A549 (cell line): ENCODE results near the gene KRTAP9-9.

ENCODE experiments used
- CHD2 ChIP-seq: fragments of 150-350 bp; IDR thresholded peaks from 2 replicates; pipeline ENCODE4 v1.6.1; 2014; ENCODE audit warnings: low read length; ENCODE audit not compliant: partially characterized antibody
- CTCF ChIP-seq: fragments of >200 bp; sonication (Bioruptor Twin); formaldehyde crosslinking; IDR thresholded peaks from 3 replicates; pipeline ENCODE4 v1.5.1; 2016
- EP300 ChIP-seq, 2 experiments: fragments of >200 bp; sonication (Bioruptor Twin); formaldehyde crosslinking; IDR thresholded peaks; 2 replicates in 1 of 2; 3 replicates in 1 of 2; pipeline ENCODE4 v1.6.1; 2016 to 2017
- HDAC2 ChIP-seq: fragments of 200-600 bp; sonication (generic); IDR thresholded peaks from 2 replicates; pipeline ENCODE4 v1.6.1; 2016
- KDM5A ChIP-seq: fragments of 200-600 bp; sonication (generic); IDR thresholded peaks from 2 replicates; pipeline ENCODE4 v1.6.1; 2016; ENCODE audit warnings: antibody characterized with exemption, mild to moderate bottlenecking
- MAX ChIP-seq: IDR thresholded peaks from 2 replicates; pipeline ENCODE4 v1.6.1; 2012
- POLR2A ChIP-seq: IDR thresholded peaks from 2 replicates; pipeline ENCODE4 v1.6.1; 2012; ENCODE audit warnings: mild to moderate bottlenecking, low read length
- RAD21 ChIP-seq, 2 experiments: fragments of >200 bp in 1 of 2; sonication (Bioruptor Twin) in 1 of 2; formaldehyde crosslinking in 1 of 2; IDR thresholded peaks in 1 of 2; conservative IDR thresholded peaks in 1 of 2; 2 replicates in 1 of 2; 3 replicates in 1 of 2; pipeline ENCODE4 v1.6.1; 2012 to 2018; ENCODE audit warnings: inconsistent platforms in 1 of 2
- REST ChIP-seq: fragments of 200-600 bp; sonication (generic); IDR thresholded peaks from 2 replicates; pipeline ENCODE4 v1.6.1; 2016; ENCODE audit warnings: antibody characterized with exemption, mild to moderate bottlenecking, moderate library complexity
- SREBF2 ChIP-seq: fragments of 450-650 bp; IDR thresholded peaks from 2 replicates; pipeline ENCODE4 v1.6.1; 2014; ENCODE audit warnings: mild to moderate bottlenecking, moderate library complexity
- ZFP36 ChIP-seq: fragments of 450-650 bp; IDR thresholded peaks from 2 replicates; pipeline ENCODE4 v1.6.1; 2014; ENCODE audit warnings: borderline replicate concordance; ENCODE audit not compliant: partially characterized antibody

GRCh38 chr17:41230094-41230493 is 25.1 kb upstream of the KRTAP9-9 start:
- TF ChIP-seq REST, result no peak
- no peak for TF ChIP-seq POLR2A
- TF ChIP-seq HDAC2, result no peak
- TF ChIP-seq CHD2, result no peak
- TF ChIP-seq SREBF2, result no peak
- no peak for TF ChIP-seq EP300 (IDR thresholded peaks at IDR 0.05)
- no peak for TF ChIP-seq ZFP36
- no peak for TF ChIP-seq KDM5A
- no peak for TF ChIP-seq CTCF
- no peak for TF ChIP-seq MAX
- TF ChIP-seq RAD21 (conservative IDR thresholded peaks at IDR 0.05 in 1 of 2, IDR thresholded peaks at IDR 0.05 in 1 of 2), result no peak
